Lower leg skin (tissue), 3 donors: ENCODE results near the gene RRN3.
"Not testable (repeated sequence)": the region's sequence is repeated elsewhere in the genome, so short reads cannot be mapped to it uniquely, and the experiment has no call there.

Experiments
- POLR2A ChIP-seq, 2 donors: fragments of 450-650 bp; IDR thresholded peaks; one replicate each; pipeline ENCODE4 v1.6.1; 2016 to 2017; ENCODE audit warnings: antibody characterized with exemption in 2 of 2, mild to moderate bottlenecking in 1 of 2, moderate library complexity in 1 of 2
- TF ChIP-seq, protein P1 (sequence below), 3 donors: fragments of 450-650 bp; IDR thresholded peaks; one replicate each; pipeline ENCODE4 v1.5.1; 2016; ENCODE audit warnings: antibody characterized with exemption in 3 of 3, mild to moderate bottlenecking in 3 of 3, moderate library complexity in 2 of 3

DNA sequence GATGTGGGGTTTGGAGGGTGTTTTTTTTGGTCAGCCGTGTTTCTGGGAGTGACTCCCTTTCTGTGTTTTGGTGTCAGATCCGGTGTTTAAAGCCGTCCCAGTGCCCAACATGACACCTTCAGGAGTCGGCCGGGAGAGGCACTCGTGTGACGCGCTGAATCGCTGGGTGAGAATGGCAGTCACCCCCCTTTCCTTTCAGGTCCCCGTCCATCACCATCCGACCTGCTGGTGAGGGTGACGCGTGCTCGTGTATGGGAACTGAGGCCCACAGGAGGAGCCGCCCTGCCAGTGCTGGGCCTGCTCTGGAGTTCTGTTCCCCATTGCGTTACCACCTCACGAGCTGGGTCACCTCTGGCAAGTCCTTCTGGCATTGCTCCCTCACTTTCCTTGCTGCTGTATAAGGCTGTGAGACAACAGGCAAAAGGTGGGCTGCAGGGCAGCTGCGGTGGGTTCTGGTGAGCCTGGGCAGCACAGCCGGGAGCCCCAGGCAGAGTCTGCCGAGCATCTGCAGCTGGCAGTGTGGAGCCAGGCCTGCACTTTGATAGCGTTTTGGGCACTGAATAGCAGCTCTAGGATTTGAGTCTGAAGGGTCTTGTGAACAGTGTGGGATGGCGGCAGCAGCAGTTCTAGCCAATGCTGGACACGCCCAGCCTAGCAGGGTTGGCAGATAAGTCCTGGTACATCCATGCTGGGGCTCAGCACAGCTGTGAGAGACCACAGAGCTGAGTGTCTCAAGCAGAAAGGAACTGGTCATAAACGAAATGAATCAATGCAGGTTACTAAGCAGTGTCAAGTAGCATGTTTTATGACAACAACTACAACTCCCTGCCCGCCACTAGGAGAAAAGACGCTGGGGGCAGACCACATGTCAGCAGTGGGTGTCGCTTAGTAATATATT is 65.0 kb downstream of the RRN3 start:
- not testable (repeated sequence) for TF ChIP-seq POLR2A (IDR thresholded peaks at IDR 0.05)
- TF ChIP-seq, protein P1, sequence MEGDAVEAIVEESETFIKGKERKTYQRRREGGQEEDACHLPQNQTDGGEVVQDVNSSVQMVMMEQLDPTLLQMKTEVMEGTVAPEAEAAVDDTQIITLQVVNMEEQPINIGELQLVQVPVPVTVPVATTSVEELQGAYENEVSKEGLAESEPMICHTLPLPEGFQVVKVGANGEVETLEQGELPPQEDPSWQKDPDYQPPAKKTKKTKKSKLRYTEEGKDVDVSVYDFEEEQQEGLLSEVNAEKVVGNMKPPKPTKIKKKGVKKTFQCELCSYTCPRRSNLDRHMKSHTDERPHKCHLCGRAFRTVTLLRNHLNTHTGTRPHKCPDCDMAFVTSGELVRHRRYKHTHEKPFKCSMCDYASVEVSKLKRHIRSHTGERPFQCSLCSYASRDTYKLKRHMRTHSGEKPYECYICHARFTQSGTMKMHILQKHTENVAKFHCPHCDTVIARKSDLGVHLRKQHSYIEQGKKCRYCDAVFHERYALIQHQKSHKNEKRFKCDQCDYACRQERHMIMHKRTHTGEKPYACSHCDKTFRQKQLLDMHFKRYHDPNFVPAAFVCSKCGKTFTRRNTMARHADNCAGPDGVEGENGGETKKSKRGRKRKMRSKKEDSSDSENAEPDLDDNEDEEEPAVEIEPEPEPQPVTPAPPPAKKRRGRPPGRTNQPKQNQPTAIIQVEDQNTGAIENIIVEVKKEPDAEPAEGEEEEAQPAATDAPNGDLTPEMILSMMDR (IDR thresholded peaks at IDR 0.05), result not testable (repeated sequence)
